HFF-Myc (cell line): ENCODE measurements around the gene MAPKAPK2.
A peak's percentile ranks its signal among the peaks of the same experiment; 100 is the strongest.

Source experiments
- DNase-seq: peaks from one replicate; pipeline ENCODE4 v3.0.0-alpha.2; 2011; ENCODE audit warnings: low read depth; ENCODE audit errors: extremely low read depth
- H3K4me3 ChIP-seq: replicated peaks from 2 replicates; pipeline ENCODE4 v1.5.1; 2011; ENCODE audit warnings: low read depth, mild to moderate bottlenecking, control low read depth, low read length
- CTCF ChIP-seq: IDR thresholded peaks from 2 replicates; pipeline ENCODE4 v1.5.1; 2012; ENCODE audit warnings: mild to moderate bottlenecking, low read depth, low read length, control low read depth; ENCODE audit errors: missing control alignments

MAPKAPK2 gene

GRCh38 chr1:206653715-206654459 is 30.8 kb upstream of the MAPKAPK2 start:
- no peak for TF ChIP-seq CTCF
- DNase-seq: no peak
- H3K4me3 ChIP-seq: no peak overlapping the region

DNA sequence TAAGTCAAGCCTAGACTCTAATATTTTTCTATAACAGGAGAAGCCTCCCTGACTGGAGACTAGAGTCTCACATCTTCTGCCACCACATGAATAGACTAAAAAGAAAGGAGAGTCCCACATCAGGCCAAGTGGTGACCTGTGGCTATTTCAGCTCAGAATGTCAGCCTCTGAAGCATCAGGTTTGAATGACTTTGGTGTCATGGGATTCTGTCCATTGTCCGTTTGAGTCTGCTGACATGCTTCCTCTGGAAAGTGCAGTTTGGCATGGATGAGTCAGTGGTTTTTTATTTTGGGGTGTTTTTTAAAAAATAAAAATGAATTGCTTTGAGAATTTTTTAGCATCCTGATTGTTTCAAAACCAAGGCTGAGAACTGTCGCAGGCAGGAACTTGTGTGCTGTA is 29.9 kb upstream of the MAPKAPK2 start:
- H3K4me3 ChIP-seq: no peak overlapping the region
- DNase-seq: no peak
- no peak for TF ChIP-seq CTCF

GRCh38 chr1:206655471-206655882 is 29.2 kb upstream of the MAPKAPK2 start:
- DNase-seq: no peak
- no peak for TF ChIP-seq CTCF
- H3K4me3 ChIP-seq: no peak overlapping the region

GRCh38 chr1:206656936-206657335 is 27.8 kb upstream of the MAPKAPK2 start:
- no peak for DNase-seq
- no peak overlapping the region for H3K4me3 ChIP-seq

DNA sequence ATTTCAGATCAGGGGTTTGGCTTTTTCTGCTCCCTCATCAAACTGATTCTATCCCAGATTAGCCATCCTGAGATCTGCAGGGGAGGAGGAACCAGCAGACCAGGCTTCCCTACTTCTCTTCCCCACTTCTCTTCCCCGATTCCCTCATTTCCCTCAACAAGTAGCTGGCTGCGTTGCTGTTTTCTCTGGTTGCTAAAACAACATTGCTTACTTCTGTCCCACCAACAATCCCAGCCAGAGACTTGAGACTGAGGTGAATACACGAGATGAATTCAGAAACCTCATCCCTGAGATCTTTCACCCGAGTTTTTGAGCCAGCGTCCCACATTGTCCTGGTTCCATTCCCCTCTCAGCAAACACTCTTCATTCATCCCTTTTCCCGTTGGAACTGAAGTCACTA is 27.0 kb upstream of the MAPKAPK2 start:
- no peak for DNase-seq
- H3K4me3 ChIP-seq: no peak overlapping the region
- TF ChIP-seq CTCF: no peak

More at GRCh38 chr1:206656936-206657335, 27.8 kb upstream of the MAPKAPK2 start:
- no peak for TF ChIP-seq CTCF

GRCh38 chr1:206658264-206658980 is 26.3 kb upstream of the MAPKAPK2 start:
- H3K4me3 ChIP-seq: no peak overlapping the region
- peak; percentile 66 for TF ChIP-seq CTCF
- no peak for DNase-seq
